ENCODE data around the gene C12orf76. TPM values are rescaled to one million over a fixed set of nuclear protein-coding genes. Genes with fewer than 3 reads are reported as not detected.

C12orf76 gene
- total and polyA plus RNA-seq, 2 of the 13 experiments (the other 11 are each of a cell fraction or from before 2014, with no cell fraction given): 15.8 to 38.4 TPM

DNA sequence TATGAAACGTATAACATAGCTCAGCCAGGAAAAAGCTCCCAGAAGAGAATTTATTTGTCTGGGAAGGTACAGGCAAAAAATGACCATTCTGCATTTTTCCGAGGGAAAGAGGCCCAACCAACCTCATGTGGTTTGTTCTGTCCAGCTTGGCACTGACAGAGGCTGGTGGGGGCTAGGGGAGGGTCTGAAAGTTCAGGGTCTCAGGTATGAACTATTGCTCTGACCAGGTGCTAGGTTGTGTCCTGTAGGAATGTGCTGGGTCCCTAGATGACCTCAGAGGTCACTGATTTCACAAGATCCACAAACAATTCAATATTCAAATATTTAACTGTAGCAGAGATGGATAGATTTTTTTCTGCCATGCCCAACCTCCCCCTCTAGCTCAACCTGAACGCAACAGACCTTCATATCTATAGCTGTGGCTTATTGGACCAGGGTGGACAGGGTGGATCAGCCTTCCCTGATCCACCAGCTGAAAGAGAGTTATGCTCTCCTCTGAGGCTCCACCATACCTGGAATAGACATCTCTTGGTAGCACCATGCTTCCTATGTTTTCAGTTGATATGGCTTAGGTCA, 42.9 kb upstream of the C12orf76 start (continued):
- TF ChIP-seq, protein P1, sequence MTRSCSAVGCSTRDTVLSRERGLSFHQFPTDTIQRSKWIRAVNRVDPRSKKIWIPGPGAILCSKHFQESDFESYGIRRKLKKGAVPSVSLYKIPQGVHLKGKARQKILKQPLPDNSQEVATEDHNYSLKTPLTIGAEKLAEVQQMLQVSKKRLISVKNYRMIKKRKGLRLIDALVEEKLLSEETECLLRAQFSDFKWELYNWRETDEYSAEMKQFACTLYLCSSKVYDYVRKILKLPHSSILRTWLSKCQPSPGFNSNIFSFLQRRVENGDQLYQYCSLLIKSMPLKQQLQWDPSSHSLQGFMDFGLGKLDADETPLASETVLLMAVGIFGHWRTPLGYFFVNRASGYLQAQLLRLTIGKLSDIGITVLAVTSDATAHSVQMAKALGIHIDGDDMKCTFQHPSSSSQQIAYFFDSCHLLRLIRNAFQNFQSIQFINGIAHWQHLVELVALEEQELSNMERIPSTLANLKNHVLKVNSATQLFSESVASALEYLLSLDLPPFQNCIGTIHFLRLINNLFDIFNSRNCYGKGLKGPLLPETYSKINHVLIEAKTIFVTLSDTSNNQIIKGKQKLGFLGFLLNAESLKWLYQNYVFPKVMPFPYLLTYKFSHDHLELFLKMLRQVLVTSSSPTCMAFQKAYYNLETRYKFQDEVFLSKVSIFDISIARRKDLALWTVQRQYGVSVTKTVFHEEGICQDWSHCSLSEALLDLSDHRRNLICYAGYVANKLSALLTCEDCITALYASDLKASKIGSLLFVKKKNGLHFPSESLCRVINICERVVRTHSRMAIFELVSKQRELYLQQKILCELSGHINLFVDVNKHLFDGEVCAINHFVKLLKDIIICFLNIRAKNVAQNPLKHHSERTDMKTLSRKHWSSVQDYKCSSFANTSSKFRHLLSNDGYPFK (CRISPR knock-in tag; IDR thresholded peaks at IDR 0.05; ENCODE audit: borderline replicate concordance): 0 out of 2 replicates have a peak, but pooled peaks have one; percentile 30
- TF ChIP-seq HOXA7 (CRISPR knock-in tag; IDR thresholded peaks at IDR 0.05) (no peak), KAT8 (CRISPR knock-in tag; IDR thresholded peaks at IDR 0.05) (peak; percentile 51; the same call in 1 of the 2 replicates), TCF7L2 (IDR thresholded peaks at IDR 0.05; ENCODE audit: low read depth, low read length) (no peak), IRX3 (CRISPR knock-in tag; IDR thresholded peaks at IDR 0.05; ENCODE audit: borderline replicate concordance, low read depth) (no peak), FOXA3 (CRISPR knock-in tag; IDR thresholded peaks at IDR 0.05) (peak; percentile 75), ZNF224 (CRISPR knock-in tag; IDR thresholded peaks at IDR 0.05) (0 out of 2 replicates have a peak, but pooled peaks have one; percentile 74), THYN1 (CRISPR knock-in tag; IDR thresholded peaks at IDR 0.05; ENCODE audit: borderline replicate concordance, low read depth) (no peak), ZNF747 (CRISPR knock-in tag; IDR thresholded peaks at IDR 0.05; ENCODE audit: borderline replicate concordance) (no peak), ZNF331 (CRISPR knock-in tag; IDR thresholded peaks at IDR 0.05) (peak; percentile 67; the same call in 1 of the 2 replicates), ZNF354B (CRISPR knock-in tag; IDR thresholded peaks at IDR 0.05) (no peak), TOPORS (CRISPR knock-in tag; IDR thresholded peaks at IDR 0.05) (no peak; the same call in 1 of the 2 replicates), SMAD1 (CRISPR knock-in tag; IDR thresholded peaks at IDR 0.05; ENCODE audit: borderline replicate concordance, low read depth) (no peak)
- TF ChIP-seq, protein P2, sequence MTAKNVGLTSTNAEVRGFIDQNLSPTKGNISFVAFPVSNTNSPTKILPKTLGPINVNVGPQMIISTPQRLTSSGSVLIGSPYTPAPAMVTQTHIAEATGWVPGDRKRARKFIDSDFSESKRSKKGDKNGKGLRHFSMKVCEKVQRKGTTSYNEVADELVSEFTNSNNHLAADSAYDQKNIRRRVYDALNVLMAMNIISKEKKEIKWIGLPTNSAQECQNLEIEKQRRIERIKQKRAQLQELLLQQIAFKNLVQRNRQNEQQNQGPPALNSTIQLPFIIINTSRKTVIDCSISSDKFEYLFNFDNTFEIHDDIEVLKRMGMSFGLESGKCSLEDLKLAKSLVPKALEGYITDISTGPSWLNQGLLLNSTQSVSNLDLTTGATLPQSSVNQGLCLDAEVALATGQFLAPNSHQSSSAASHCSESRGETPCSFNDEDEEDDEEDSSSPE (CRISPR knock-in tag; IDR thresholded peaks at IDR 0.05): 0 out of 2 replicates have a peak, but pooled peaks have one; percentile 32
- TF ChIP-seq, protein P3, sequence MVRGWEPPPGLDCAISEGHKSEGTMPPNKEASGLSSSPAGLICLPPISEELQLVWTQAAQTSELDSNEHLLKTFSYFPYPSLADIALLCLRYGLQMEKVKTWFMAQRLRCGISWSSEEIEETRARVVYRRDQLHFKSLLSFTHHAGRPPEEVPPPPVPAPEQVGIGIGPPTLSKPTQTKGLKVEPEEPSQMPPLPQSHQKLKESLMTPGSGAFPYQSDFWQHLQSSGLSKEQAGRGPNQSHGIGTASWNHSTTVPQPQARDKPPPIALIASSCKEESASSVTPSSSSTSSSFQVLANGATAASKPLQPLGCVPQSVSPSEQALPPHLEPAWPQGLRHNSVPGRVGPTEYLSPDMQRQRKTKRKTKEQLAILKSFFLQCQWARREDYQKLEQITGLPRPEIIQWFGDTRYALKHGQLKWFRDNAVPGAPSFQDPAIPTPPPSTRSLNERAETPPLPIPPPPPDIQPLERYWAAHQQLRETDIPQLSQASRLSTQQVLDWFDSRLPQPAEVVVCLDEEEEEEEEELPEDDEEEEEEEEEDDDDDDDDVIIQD (CRISPR knock-in tag; IDR thresholded peaks at IDR 0.05; ENCODE audit: low read depth): no peak; the same call in 1 of the 2 replicates
- TF ChIP-seq, protein P4, sequence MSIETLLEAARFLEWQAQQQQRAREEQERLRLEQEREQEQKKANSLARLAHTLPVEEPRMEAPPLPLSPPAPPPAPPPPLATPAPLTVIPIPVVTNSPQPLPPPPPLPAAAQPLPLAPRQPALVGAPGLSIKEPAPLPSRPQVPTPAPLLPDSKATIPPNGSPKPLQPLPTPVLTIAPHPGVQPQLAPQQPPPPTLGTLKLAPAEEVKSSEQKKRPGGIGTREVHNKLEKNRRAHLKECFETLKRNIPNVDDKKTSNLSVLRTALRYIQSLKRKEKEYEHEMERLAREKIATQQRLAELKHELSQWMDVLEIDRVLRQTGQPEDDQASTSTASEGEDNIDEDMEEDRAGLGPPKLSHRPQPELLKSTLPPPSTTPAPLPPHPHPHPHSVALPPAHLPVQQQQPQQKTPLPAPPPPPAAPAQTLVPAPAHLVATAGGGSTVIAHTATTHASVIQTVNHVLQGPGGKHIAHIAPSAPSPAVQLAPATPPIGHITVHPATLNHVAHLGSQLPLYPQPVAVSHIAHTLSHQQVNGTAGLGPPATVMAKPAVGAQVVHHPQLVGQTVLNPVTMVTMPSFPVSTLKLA (IDR thresholded peaks at IDR 0.05): no peak
- TF ChIP-seq, protein P5, sequence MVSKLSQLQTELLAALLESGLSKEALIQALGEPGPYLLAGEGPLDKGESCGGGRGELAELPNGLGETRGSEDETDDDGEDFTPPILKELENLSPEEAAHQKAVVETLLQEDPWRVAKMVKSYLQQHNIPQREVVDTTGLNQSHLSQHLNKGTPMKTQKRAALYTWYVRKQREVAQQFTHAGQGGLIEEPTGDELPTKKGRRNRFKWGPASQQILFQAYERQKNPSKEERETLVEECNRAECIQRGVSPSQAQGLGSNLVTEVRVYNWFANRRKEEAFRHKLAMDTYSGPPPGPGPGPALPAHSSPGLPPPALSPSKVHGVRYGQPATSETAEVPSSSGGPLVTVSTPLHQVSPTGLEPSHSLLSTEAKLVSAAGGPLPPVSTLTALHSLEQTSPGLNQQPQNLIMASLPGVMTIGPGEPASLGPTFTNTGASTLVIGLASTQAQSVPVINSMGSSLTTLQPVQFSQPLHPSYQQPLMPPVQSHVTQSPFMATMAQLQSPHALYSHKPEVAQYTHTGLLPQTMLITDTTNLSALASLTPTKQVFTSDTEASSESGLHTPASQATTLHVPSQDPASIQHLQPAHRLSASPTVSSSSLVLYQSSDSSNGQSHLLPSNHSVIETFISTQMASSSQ (IDR thresholded peaks at IDR 0.05; ENCODE audit: low read depth): peak; percentile 36; the same call in 1 of the 2 replicates
- TF ChIP-seq, protein P5 (CRISPR knock-in tag; IDR thresholded peaks at IDR 0.05; ENCODE audit: borderline replicate concordance): peak; percentile 58; the same call in 1 of the 2 replicates

Measured in HepG2 (cell line).